B cell (primary cell): ENCODE results near the gene IL20RA.

ENCODE experiments used
- EZH2 ChIP-seq: IDR thresholded peaks from 2 replicates; pipeline ENCODE4 v1.6.1; 2012; ENCODE audit warnings: borderline replicate concordance, low read depth, mild to moderate bottlenecking, moderate library complexity, low read length; ENCODE audit not compliant: insufficient read depth, poor library complexity, severe bottlenecking
- TF ChIP-seq, protein P1 (sequence below): fragments of 200-600 bp; IDR thresholded peaks from one replicate; pipeline ENCODE4 v1.8.0; 2022; ENCODE audit warnings: antibody characterized with exemption, mild to moderate bottlenecking

DNA sequence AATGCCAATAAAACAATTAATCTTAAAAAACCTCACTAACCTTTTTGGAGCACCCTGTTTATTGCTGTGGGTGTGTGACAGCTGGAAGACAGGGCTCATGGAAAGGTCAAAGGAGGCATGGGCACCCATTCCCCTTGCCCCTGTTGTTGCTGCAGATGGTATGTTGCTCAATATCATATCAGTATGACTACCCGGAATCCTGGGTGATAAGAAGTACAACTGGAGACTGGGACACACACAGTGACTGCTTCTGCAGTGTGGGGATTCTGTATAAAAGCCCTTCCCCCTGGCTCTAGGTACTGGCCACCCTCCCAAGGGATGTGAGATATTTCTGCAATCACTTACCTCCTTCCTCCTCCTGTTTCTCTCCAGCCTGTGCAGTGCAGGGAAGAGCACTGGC lies 47.3 kb upstream of the IL20RA start:
- TF ChIP-seq, protein P1, sequence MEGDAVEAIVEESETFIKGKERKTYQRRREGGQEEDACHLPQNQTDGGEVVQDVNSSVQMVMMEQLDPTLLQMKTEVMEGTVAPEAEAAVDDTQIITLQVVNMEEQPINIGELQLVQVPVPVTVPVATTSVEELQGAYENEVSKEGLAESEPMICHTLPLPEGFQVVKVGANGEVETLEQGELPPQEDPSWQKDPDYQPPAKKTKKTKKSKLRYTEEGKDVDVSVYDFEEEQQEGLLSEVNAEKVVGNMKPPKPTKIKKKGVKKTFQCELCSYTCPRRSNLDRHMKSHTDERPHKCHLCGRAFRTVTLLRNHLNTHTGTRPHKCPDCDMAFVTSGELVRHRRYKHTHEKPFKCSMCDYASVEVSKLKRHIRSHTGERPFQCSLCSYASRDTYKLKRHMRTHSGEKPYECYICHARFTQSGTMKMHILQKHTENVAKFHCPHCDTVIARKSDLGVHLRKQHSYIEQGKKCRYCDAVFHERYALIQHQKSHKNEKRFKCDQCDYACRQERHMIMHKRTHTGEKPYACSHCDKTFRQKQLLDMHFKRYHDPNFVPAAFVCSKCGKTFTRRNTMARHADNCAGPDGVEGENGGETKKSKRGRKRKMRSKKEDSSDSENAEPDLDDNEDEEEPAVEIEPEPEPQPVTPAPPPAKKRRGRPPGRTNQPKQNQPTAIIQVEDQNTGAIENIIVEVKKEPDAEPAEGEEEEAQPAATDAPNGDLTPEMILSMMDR, result no peak
- no peak for TF ChIP-seq EZH2
